Measurements from ENCODE around the gene NCBP2L.

Gene NCBP2L

DNA sequence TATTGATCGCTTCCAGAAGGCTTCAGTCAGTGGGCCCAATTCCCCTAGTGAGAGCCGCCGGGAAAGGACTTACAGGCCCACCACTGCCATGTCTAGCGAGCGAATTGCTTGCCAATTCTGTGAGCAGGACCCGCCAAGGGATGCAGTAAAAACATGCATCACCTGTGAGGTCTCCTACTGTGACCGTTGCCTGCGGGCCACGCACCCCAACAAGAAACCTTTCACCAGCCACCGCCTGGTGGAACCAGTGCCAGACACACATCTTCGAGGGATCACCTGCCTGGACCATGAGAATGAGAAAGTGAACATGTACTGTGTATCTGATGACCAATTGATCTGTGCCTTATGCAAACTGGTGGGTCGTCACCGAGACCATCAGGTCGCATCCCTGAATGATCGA is 63.4 kb downstream of the NCBP2L start:
- no peak for DNase-seq (ENCODE audit: low read depth)
- no peak overlapping the region for H3K4me3 ChIP-seq (ENCODE audit: low read depth, low read length)
- TF ChIP-seq, protein P1, sequence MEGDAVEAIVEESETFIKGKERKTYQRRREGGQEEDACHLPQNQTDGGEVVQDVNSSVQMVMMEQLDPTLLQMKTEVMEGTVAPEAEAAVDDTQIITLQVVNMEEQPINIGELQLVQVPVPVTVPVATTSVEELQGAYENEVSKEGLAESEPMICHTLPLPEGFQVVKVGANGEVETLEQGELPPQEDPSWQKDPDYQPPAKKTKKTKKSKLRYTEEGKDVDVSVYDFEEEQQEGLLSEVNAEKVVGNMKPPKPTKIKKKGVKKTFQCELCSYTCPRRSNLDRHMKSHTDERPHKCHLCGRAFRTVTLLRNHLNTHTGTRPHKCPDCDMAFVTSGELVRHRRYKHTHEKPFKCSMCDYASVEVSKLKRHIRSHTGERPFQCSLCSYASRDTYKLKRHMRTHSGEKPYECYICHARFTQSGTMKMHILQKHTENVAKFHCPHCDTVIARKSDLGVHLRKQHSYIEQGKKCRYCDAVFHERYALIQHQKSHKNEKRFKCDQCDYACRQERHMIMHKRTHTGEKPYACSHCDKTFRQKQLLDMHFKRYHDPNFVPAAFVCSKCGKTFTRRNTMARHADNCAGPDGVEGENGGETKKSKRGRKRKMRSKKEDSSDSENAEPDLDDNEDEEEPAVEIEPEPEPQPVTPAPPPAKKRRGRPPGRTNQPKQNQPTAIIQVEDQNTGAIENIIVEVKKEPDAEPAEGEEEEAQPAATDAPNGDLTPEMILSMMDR (conservative IDR thresholded peaks at IDR 0.05; ENCODE audit: low read depth, low read length), result no peak

- H3K4me3 ChIP-seq (ENCODE audit: low read depth, low read length), result no peak overlapping the region
- TF ChIP-seq, protein P1 (conservative IDR thresholded peaks at IDR 0.05; ENCODE audit: low read depth, low read length), result no peak
These were observed 65.3 kb downstream of the NCBP2L start for GRCh38 chrX:107842715-107843400.

More at GRCh38 chrX:107842715-107843400, 65.3 kb downstream of the NCBP2L start:
- DNase-seq (ENCODE audit: low read depth), result no peak

All from choroid plexus epithelial cell (primary cell).